ENCODE data around the gene EDIL3. TPM values are rescaled to one million over a fixed set of nuclear protein-coding genes. Genes with fewer than 3 reads are reported as not detected.

The EDIL3 gene
- total RNA-seq, 4 donors from 2014 or later, result 15.9 to 29.3 (median 24.8) TPM

- Histone ChIP-seq H3K36me3 (no peaks in the 10 kb centered on the region), H3K4me1 (peaks cover 0 to 38% (median 9%) of the 10 kb centered on the region in 4 donors), H3K9me3 (no peaks in the 10 kb centered on the region), H3K27ac (peak overlapping the region in 1 of 4 donors; percentile 22), H3K27me3 (peaks cover 0 to 4% of the 10 kb centered on the region in 2 donors), H3K4me3 (no peak overlapping the region)
- no peak for DNase-seq (ENCODE audit: low spot score in 2 of 2)
- 30 to 45% methylated on average over 1 of the region's 1 CpG for WGBS, 2 donors
- TF ChIP-seq CTCF (IDR thresholded peaks at IDR 0.05), result no peak
- no peak for TF ChIP-seq EP300 (IDR thresholded peaks at IDR 0.05)
- no peak for TF ChIP-seq POLR2A (IDR thresholded peaks at IDR 0.05)
Measured at GRCh38 chr5:84378420-84378819, 6.3 kb downstream of the EDIL3 start.

DNA sequence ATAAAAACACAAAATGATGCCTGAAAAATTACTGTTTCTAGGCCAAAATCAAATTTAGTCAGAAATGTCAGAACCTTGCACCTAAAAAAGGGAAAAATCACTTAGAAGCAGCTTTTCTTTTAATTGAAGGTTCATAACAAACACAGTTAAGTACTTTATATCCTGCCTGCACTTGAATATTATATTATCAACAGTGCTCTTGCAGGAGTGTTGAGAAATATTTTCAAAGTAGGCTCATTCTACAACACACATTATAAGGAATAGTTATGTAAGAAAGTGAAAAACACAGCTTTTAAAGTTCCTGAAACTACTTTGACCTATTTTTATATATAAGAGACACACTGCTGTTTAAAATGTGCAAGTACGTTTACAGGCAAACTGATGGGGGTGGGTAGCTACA lies 8.3 kb downstream of the EDIL3 start:
- TF ChIP-seq POLR2A (IDR thresholded peaks at IDR 0.05), result no peak
- no peak for TF ChIP-seq CTCF (IDR thresholded peaks at IDR 0.05)
- TF ChIP-seq EP300 (IDR thresholded peaks at IDR 0.05), result no peak
- WGBS, 2 donors, result 82 to 84% methylated on average over 1 of the region's 1 CpG
- Histone ChIP-seq H3K4me3 (no peak overlapping the region), H3K27ac (no peak overlapping the region), H3K9me3 (no peaks in the 10 kb centered on the region), H3K36me3 (no peaks in the 10 kb centered on the region), H3K4me1 (peaks cover 0 to 20% (median 2%) of the 10 kb centered on the region in 4 donors), H3K27me3 (no peaks in the 10 kb centered on the region)
- no peak for DNase-seq (ENCODE audit: low spot score in 2 of 2)

DNA sequence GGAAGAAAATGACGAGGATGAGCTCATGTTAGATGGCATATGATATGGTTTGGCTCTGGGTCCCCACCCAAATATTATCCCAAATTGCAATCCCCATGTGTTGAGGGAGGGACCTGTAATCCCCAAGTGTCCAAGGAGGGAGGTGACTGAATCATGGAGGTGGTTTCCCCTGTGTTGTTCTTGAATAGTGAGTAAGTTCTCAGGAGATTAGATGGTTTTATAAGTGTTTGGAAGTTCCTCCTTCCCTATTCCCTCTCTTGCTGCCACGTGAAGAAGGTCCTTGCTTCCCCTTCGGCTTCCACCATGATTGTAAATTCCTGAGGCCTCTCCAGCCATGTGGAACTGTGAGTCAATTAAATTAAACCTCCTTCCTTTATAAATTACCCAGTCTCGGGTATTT lies 10.1 kb downstream of the EDIL3 start:
- Histone ChIP-seq H3K9me3 (no peaks in the 10 kb centered on the region), H3K4me3 (no peak overlapping the region), H3K27ac (no peak overlapping the region), H3K4me1 (peaks cover 0 to 17% (median 2%) of the 10 kb centered on the region in 4 donors), H3K36me3 (no peaks in the 10 kb centered on the region), H3K27me3 (no peaks in the 10 kb centered on the region)
- TF ChIP-seq CTCF (IDR thresholded peaks at IDR 0.05), result no peak
- WGBS, 2 donors, result 90 to 91% methylated on average over 4 of the region's 4 CpGs
- no peak for DNase-seq (ENCODE audit: low spot score in 2 of 2)

DNA sequence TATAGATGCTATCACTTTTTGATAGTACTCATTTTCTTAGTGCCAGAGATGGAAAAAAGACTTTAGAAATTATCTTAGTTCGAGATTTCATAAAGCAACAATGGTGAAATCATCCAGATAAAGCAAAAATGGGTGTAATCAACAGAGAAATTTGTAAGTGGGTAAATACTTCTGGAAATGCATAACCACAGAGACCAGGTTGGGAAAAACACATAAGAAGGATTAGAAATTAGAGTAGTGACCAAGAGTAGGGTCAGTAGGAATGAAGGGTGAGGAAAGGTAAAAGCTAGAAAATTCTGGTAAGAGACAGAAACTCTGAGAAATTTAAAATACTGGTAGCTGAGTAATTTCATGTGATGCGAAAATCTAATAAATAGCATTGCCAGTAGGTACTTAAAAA lies 11.2 kb downstream of the EDIL3 start:
- TF ChIP-seq EP300 (IDR thresholded peaks at IDR 0.05) (no peak), CTCF (IDR thresholded peaks at IDR 0.05) (no peak), POLR2A (IDR thresholded peaks at IDR 0.05) (no peak)
- H3K27ac ChIP-seq, result no peak overlapping the region
- no peaks in the 10 kb centered on the region for H3K27me3 ChIP-seq
- WGBS, 2 donors, result 91 to 92% methylated on average over 2 of the region's 2 CpGs
- no peak overlapping the region for H3K4me3 ChIP-seq
- H3K4me1 ChIP-seq, result peaks cover 0 to 7% (median under 1%) of the 10 kb centered on the region in 4 donors
- DNase-seq (ENCODE audit: low spot score in 2 of 2), result no peak
- no peaks in the 10 kb centered on the region for H3K9me3 ChIP-seq
- no peaks in the 10 kb centered on the region for H3K36me3 ChIP-seq

DNA sequence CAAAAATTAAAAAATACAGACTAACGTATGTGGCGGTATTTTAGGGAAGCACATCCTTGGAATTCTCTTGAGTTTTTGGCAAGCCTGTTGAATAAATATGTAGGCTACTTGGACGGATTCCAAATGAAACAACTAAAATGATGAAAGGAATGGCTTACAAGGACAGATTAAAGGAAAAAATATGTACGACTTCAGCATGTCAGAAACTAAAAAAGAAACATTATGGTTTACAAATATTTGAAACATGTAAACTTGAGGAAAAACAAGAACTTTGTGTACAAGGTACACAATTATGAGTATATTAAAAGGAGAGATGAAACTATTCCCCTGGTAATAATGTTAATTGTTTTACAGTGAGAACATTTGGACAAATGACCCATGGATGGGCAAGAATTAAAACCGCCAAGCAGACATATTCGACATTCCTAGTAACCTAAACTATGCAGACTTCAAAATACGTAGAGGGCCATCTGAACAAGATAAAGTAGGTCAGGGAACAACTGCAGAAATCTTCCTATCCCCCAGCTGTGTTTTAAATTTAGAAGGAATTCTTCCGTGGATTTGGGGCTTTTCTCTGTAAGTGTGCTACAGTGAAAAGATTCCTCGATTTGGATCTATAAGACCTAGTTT lies 12.5 kb downstream of the EDIL3 start:
- no peak for DNase-seq (ENCODE audit: low spot score in 2 of 2)
- no peaks in the 10 kb centered on the region for H3K36me3 ChIP-seq
- 29 to 33% methylated on average over 9 of the region's 9 CpGs for WGBS, 2 donors
- no peaks in the 10 kb centered on the region for H3K4me1 ChIP-seq
- no peaks in the 10 kb centered on the region for H3K27me3 ChIP-seq
- H3K9me3 ChIP-seq, result no peaks in the 10 kb centered on the region
- no peak for TF ChIP-seq EP300 (IDR thresholded peaks at IDR 0.05)
- TF ChIP-seq POLR2A (IDR thresholded peaks at IDR 0.05), result no peak
- TF ChIP-seq CTCF (IDR thresholded peaks at IDR 0.05), result no peak
- H3K27ac ChIP-seq, result no peak overlapping the region
- H3K4me3 ChIP-seq, result no peak overlapping the region

Measured in tibial nerve (tissue), 4 donors.